Activated CD4-positive, alpha-beta T cell treated with anti-CD3 and anti-CD28 coated beads for 1 hour (primary cell): ENCODE data around the gene RENBP.

ENCODE experiments used
- DNase-seq: peaks from one replicate; pipeline ENCODE4 v3.0.0-alpha.2; 2020

Gene RENBP

DNA sequence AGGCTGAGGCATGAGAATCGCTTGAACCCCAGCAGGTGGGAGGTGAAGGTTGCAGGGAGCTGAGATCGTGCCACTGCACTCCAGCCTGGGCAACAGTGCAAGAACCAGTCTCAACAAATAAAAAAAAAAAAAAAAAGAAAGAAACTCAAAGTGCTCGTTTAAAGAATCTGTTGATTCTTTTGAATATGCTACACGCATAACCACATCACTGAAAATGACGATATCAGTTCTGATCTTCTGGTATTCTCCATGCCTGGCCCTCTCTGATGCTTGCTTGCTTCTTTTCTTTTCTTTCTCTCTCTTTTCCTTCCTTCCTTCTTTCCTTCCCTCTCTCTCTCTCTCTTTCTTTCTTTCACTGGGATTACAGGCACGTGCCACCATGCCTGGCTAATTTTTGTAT, 32.6 kb downstream of the RENBP start:
- DNase-seq: no peak

DNA sequence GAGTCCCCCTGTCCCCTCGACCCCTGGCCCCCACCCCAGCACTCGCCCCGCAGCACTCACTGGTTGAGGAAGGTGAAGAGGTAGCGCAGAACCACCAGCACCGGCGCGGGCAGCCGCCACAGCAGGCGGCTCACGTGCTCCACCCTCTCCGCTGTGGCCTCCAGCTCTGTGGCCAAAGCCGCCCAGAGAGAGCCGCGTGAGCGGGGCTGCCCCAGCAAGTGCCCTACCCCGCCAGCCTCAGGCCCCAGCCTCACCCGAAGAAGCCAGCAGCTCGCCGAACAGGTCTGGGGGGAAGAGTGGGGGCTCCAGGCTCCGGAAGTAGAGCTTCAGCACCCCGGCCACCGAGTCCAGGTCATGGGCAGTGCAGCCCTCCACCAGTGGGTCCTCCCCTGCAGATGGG, 34.0 kb downstream of the RENBP start:
- DNase-seq: no peak

DNA sequence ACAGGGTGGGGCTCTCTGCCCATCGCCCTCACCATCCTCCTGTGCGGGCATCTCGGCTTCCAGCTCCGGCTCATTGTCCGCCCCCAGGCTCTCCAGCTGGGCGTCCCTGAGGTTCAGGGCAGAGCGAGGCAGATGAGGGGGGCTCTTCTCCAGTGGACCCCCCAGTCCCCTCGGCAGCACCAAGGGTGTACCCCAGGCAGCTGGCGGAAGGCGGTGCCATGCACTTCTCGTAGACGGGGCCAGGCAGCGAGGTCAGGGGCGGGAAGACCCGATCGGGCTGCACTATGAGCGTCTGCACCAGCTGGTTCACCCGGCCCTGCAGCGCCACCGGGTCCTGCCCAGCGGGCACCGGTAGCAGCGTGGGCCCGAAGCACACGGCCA, 34.5 kb downstream of the RENBP start:
- DNase-seq: no peak

DNA sequence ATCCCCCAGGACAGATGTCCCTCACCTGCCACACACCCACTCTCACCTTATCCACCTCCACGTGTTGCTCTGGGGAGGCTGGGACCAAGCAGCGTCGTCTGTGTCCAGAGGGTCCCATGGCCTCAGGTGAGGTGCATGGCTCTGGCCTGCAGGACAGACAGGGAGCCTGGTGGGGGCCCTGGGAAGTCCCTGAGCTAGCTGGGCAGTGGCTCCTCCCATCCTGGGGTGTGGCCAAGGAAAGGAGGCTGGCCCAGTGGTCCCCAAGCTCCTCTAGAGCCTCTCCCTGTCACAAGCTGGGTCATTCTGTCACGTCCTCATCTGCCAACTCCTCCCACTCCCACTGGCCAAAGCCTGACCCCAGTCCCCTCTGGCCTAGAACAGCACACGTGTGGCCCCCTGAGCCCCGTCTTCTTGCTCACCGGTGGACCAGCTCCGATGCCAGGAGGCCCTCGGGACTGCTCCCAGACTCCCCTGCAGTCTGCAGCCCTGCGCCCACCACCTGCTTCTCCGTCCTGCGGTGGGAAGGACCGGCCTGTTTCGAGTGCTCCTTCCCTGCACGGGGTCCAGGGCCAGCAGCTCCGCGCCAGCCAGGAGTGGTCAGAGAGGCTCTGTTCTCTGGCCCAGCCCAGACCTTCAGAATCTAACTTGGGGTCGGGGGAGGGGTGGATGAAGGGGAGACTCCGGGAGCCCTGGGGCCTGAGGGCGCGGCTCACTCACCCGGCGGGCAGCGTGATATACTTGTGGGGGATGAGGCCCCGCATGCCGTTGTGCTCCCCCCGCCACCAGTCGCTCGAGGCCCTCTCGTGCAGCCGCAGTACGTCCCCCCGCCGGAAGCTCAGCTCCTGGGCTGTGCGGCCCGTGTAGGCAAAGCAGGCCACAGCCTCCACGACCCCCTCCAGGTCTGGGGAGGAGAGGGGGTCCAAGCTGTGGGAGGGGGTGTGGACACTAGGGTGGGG, 35.1 kb downstream of the RENBP start:
- DNase-seq: no peak

DNA sequence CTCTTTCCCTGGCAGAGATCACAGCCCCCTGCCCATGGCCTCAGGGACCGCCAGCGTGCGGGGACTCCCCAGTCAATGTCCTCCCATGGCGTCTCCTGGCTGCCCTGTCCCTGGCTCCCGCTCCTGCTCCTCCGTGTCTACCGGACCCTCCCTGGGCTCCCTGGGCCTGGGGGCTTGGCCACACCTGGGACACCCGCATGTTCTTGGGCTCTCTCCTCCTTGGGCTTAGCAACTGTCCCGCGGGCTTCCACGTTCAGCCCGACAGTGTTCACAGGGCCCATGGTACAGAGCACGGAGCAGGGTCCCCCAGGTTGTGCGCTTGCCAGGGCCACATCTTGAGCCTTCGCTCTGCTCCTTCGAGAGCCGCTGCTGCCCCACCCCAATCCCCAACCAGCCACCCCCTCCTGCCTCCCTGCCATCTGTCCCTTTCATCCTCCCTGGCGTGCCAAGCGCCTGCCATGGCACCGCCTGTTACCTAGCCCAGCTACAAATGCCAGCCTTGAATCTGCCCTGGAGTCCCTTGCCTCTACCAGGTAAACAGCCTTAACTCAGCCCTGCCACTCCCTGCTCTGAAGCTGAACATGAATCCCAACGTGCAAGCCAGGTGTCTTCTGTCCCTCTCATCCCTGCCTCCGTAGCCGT, 36.1 kb downstream of the RENBP start:
- DNase-seq: no peak

DNA sequence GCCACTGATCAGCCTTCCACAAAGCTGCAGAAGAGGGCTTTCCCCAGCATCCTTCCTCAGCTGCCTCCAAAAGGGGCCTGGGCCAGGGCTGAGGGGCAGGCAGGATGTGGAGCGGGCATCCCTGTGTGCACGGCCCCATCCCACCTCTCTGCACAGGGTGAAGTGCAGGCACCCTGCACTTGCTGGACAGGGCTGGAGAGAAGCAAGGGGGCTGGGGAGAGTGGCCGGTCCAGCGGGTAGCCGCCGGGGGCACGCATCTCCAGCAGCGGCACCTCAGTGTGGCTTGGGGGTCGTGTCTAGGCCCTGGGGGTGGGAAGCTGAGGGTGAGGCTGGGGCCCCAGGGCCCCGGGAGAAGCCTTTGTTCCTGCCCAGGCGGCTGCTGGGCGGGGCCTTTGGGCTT, 37.0 kb downstream of the RENBP start:
- DNase-seq: no peak

DNA sequence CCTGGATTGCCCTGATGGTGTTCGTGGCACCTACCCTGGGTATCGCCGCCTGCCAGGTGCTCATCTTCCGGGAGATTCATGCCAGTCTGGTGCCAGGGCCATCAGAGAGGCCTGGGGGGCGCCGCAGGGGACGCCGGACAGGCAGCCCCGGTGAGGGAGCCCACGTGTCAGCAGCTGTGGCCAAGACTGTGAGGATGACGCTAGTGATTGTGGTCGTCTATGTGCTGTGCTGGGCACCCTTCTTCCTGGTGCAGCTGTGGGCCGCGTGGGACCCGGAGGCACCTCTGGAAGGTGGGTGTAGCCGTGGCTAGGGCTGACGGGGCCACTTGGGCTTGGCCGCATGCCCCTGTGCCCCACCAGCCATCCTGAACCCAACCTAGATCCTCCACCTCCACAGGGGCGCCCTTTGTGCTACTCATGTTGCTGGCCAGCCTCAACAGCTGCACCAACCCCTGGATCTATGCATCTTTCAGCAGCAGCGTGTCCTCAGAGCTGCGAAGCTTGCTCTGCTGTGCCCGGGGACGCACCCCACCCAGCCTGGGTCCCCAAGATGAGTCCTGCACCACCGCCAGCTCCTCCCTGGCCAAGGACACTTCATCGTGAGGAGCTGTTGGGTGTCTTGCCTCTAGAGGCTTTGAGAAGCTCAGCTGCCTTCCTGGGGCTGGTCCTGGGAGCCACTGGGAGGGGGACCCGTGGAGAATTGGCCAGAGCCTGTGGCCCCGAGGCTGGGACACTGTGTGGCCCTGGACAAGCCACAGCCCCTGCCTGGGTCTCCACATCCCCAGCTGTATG, 38.1 kb downstream of the RENBP start:
- no peak for DNase-seq

DNA sequence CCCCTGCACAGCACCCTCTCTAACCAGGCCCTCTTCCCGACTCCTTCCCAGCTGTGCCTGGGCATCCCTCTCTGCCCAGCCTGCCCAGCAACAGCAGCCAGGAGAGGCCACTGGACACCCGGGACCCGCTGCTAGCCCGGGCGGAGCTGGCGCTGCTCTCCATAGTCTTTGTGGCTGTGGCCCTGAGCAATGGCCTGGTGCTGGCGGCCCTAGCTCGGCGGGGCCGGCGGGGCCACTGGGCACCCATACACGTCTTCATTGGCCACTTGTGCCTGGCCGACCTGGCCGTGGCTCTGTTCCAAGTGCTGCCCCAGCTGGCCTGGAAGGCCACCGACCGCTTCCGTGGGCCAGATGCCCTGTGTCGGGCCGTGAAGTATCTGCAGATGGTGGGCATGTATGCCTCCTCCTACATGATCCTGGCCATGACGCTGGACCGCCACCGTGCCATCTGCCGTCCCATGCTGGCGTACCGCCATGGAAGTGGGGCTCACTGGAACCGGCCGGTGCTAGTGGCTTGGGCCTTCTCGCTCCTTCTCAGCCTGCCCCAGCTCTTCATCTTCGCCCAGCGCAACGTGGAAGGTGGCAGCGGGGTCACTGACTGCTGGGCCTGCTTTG, 38.9 kb downstream of the RENBP start:
- no peak for DNase-seq

DNA sequence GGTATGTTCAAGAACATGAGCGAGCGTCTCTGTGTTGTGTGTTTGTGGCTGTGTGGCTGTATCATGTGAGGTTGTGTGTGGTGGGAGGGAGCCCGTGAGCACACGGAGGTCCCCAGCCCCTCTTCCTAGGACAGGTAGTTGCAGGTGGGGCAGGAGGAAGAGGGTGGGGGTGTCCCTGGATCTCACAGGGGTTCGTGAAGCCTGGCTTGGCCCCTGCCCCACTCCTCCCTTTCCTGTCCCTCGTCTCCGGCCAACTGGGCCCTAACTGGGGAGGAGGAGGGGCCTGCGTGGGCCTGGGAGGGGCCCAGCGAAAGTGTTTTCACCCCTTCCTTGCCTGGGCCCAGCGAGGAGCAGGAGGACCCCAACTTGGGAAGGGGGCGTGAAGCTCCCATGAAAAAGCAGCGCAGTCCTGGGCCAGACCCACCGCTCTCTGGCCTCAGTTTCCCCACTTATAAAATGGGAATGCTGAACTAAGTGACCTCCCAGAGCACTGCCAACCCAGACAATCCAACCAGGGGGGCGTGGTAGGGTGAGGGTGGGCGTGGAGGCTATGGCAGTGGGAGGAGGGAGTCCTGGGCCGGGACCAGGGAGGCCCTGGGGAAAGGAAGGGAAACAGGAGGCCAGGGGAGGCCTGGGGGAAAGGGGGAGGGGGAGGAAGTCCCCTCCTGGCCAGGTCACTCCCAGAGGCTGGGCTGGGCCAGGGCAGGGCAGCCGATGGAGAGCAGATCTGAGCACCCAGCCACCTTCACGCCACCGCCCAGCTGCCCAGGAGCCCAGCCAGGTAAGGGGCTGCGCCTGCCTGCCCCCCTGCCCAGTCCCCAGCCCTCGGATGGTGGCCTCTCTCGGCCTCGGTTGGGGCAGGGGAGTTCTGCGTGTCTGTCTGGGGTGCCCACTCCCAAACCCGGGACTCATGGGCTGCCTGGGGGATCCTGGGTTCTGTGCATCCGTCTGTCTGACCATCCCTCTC, 40.2 kb downstream of the RENBP start, which contains the start of gene AVPR2:
Gene AVPR2 (plus strand): TSS at position 683 of the 967 bp plus-strand sequence. CDS start 473 bp downstream, outside the sequence.
- DNase-seq: no peak

DNA sequence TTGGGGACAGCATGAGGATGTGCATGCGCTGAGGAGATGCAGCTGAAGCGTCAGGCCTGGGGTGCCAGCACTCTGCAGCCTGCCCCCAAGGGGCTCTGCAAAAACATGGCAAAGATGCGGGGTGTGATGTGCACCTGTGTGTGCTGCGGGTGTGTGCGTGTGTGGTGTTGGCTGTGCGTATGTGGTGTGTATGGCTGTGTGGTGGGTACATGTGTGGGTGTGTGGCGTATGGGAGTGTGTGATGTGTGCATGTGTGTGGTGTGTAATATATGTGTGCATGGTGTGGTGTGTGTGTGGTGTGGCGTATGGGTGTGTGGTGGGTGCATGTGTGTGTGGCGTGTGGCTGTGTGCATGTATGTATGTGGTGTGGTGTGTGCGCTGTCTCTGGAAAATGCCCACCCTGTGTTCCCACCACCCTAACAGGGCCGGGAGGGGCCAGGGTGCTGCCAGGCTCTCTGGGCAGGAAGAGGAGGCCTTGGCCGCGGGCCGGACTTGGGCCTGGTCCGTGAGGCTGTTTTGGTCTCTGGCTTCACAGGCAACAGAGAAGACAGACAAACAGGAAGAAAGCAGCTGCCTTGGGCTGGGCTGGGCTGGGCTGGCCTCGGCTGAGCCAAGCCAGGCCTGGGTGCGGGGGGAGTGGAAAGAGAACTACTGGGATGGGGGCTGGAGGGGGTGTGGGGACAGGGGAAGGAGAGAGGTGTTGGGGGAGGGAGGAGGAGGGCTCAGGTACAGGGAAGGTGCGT, 41.0 kb downstream of the RENBP start:
- no peak for DNase-seq

DNA sequence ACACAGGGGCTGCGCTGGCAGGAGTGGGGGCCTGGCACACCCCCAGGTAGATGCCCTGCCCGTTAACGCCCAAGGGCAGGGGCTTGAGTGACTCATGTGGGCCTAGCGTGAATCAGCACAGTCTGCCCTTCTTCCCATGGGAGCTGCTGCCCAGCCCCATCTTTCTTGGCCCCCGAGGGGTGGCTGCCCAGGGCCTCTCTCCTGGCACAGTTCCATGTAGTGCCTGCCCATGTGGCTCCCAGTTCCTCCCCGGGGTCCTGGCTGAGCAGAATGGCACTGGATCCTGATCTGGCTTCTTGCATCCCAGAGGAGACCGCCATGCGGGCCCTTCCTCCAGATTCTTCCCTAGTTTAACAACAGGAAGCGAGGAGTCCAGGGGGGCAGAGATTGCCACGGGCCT, 42.1 kb downstream of the RENBP start:
- DNase-seq: no peak

DNA sequence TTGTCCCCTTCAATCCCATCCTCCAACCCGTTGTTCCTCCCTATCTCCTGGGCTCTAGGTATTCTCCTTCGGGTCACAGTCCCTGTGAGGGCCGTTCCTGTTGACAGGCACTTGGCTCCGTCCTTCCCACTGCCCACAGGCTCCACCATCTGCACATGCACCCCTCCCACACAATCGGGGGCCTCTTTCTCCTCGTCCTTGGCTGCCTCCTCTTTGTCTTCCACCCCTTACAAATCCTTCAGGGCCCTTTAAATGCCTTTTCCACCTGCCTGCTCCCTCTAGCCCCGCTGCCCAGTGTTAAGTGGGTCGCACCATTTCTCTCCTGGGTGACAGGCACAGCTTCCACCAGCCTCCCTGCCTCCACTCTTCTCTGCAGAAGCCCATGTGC, 42.7 kb downstream of the RENBP start:
- DNase-seq: no peak

DNA sequence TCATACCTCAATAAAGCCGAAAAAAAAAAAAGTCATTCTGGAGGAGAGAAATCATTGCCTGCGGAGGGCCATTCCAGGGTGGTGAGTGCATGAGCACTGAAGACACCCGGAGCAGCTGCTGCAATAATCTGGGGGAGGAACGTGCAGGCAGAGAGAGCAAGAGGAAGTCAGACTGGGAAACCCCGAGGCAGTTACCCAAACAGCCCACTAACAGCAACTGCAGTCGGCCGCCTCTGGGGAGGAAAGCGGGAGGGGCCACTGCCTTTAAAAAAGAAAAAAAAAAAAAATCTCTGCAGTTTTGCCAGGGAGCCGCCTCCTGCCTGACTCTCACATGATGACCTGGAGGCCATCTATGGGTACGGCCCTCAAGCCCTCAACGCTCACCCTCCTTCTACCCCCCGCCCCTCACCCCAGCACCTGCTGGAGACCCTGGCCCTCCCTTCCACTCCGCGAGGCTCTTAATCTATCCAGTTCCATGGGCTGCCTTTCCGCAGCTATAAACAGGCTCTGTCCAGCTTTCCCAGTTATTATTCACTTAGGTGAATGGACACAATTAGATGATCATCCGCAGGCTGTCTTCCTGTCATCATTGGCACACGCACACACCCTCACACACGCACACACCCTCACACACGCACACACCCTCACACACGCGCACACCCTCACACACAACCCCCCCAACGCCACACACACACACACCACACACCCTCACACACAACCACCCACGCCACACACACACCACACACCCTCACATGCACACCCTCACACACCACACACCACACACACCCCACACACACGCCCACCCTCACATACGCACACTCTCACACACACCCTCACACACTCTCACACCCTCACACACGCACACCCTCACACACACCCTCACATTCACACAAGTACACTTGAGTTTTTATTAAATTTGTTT, 43.4 kb downstream of the RENBP start:
- peak; percentile 35 for DNase-seq

DNA sequence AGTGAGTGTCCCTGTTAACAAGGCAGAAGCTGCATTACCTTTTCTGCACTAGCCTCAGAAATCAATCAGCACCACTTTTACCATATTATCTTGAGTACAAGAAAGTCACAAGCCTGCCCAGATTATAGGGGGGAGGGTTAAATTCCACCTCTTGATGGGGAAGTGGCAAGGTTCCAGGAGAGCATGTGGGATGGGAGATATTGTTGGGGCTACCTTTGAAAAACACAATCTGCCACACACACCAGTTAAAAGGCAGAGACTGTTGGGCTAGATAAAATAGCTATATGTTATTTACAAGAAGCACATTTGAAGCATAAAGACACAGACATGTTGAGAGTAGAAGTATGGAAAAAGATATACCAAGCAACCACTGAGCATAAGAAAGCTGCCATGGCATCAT, 46.5 kb downstream of the RENBP start:
- DNase-seq: no peak

DNA sequence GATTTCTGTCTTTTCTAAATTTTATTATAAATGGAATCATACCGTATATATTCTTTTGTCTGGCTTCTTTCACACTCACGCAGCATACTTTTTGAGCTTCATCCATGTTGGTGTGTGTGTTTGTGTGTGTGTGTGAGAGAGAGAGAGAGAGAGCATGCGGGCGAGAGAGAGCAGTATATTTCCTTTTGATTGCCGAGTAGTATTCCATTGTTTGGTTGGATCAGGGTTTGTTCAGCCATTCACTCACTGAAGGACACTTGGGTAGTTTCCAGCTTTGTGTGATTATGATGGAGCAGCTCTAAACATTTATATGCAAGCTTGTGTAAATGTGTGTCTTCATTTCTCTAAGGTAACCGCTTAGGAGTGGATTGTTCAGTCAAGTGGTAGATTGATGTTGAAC, 55.3 kb downstream of the RENBP start:
- no peak for DNase-seq

DNA sequence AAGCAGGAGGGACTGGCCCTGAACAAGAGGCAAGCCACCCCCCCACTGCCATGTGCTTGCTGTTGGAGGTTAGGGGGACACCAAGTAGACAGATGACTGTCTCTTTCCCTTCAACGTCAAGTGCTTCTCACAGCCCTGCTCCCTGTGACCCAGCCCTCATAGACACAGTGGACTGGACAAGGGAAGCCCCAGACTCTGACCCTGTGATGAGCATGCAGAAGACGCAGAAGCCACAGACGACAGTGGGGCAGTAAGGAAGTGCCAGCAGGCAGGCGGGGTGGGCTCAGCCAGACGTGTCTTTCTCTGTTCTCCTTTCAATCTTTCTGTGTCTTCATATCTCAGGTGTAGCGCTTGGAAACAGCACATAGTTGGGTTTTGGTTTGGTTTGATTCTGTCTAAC, 56.1 kb downstream of the RENBP start:
- no peak for DNase-seq

DNA sequence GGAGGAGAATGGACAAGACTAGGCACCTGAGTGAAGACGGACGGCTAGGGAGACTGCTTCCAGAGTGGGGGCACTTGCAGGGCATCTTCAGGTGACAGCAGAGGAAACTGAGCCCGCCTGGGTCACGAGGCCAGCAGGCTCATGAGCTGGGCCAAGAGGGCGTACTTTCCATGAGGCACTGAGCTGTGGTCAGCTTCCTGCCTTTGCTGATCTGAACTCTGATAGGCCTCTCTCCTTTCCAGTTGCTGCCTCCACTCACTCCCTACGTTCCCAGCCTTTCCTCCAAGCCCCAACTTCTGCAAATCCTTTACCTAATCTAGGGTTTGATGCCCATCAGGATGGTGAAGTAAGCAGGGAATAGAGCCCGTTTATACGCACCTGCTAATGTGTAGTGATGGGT, 57.1 kb downstream of the RENBP start:
- no peak for DNase-seq

DNA sequence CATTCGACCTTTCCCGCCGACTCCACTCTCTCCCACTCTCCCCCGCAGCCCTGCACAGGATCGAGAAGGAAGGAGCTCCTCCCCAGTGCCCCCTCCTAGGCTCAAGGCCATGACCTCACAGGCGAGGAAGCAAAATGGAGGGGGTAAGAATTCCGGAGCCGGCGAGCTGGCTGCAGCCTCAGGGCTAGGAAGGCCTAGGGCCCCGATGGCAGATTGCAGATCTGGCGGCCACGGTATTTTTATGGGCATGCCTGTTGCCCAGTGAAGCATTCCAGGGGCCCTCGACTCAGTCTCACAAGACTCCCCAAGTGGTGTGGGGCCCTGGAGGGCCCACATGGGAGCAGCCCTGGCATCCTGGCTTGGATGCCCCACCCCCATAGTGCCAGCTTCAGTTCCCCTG, 57.5 kb downstream of the RENBP start:
- DNase-seq: no peak

DNA sequence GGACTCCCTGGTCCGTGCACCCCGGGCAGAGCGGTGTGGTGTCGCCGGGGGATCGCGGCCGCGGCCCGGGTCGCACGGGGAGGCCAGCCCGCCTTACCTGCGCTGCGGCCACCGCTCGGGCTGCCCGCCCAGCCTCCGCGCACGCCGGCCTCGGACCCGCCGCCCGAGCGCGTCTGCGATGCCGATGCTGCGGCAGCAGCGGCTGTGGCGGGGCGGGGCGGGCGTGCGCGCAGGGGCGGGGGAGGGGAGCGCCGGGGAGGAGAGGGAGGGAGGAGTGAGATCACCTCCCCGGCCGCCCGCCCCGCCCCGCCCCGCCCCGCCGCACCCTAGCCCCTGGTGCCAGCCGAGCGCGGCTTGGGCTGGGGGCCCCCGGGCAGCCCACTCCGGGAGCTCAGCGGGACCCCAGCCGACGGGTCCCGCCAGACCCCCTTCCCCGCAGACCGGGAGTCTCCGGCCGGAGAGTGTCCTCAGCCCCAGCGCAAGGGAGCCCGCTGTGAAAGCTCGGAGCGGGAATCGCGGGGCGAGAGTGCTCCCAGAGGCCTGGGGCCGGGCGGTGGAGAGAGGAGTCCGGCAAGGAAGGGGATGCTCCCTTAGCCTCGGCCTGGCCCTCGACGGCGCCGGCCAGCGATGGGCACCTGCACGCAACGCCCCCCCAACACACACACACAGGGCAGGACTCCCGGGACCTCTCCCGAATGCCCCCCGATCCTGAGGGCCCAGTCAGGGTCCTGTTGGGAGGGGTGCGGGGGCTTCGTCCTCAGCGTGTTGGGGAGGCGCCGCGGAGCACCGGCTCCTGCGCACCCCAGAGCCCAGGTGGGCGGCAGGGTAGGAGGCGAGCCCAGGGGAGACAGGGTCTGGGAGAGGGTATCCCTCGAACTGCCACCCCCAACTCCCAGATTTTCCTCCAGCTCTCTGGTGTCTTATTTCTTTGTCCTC, 58.2 kb downstream of the RENBP start, which contains the start of gene L1CAM:
Gene L1CAM (minus strand): TSS at position 206 of the 936 bp plus-strand sequence. CDS start 10,337 bp downstream, outside the sequence.
- no peak for DNase-seq
